CD4-positive, alpha-beta memory T cell (primary cell): Measurements from ENCODE around the gene PRLH. TPM values are rescaled to one million over a fixed set of nuclear protein-coding genes. Genes with fewer than 3 reads are reported as not detected.

Source experiments
- CTCF ChIA-PET: fragments of 350-600 bp; sonication (Branson Sonifier 250); formaldehyde crosslinking; loops from one replicate; lab custom pipeline; 2021; ENCODE audit warnings: inconsistent platforms; ENCODE audit not compliant: partially characterized antibody; lab: Charles Lee
- POLR2A ChIA-PET: fragments of 350-600 bp; sonication (Branson Sonifier 250); formaldehyde crosslinking; loops from one replicate; lab custom pipeline; 2021; ENCODE audit not compliant: partially characterized antibody; lab: Charles Lee
- DNase-seq, 5 donors: peaks; one replicate each; pipeline versions ENCODE4 v3.0.0 to v3.0.0-alpha.2; 2020 to 2022; ENCODE audit warnings: mixed read lengths in 1 of 5
- H3K27ac ChIP-seq: one replicate; pipeline ENCODE4 v1.7.0; 2013; ENCODE audit warnings: low read depth, low read length
- H3K27me3 ChIP-seq: 2 replicates; pipeline ENCODE4 v1.7.0; 2013; ENCODE audit warnings: mild to moderate bottlenecking, low read length, moderate library complexity; ENCODE audit not compliant: insufficient read depth
- H3K36me3 ChIP-seq: 2 replicates; pipeline ENCODE4 v1.7.0; 2013; ENCODE audit warnings: mild to moderate bottlenecking, low read length, moderate library complexity; ENCODE audit not compliant: insufficient read depth
- H3K4me1 ChIP-seq: 2 replicates; pipeline ENCODE4 v1.7.0; 2013; ENCODE audit warnings: mild to moderate bottlenecking, low read length, moderate library complexity; ENCODE audit not compliant: insufficient read depth
- H3K4me3 ChIP-seq, 2 donors: one replicate each; pipeline ENCODE4 v1.7.0; 2013; ENCODE audit warnings: low read length in 2 of 2, mild to moderate bottlenecking in 1 of 2
- H3K9me3 ChIP-seq, 2 donors: one replicate each; pipeline ENCODE4 v1.7.0; 2013; ENCODE audit warnings: low read length in 2 of 2, control low read depth in 1 of 2; ENCODE audit not compliant: control insufficient read depth in 1 of 2
- H3K27ac Mint-ChIP-seq, 7 donors: one replicate each; pipeline ENCODE4 v1.8.0; 2020 to 2021; ENCODE audit warnings: mixed read lengths in 7 of 7, mild to moderate bottlenecking in 6 of 7, inconsistent platforms in 3 of 7, moderate library complexity in 3 of 7
- H3K27me3 Mint-ChIP-seq, 2 donors: one replicate each; pipeline ENCODE4 v1.8.0; 2020 to 2021; ENCODE audit warnings: mixed read lengths in 2 of 2
- H3K36me3 Mint-ChIP-seq, 2 donors: one replicate each; pipeline ENCODE4 v1.8.0; 2020 to 2021; ENCODE audit warnings: mixed read lengths in 2 of 2, inconsistent platforms in 1 of 2, mild to moderate bottlenecking in 1 of 2
- H3K4me1 Mint-ChIP-seq, 4 donors: one replicate each; pipeline ENCODE4 v1.8.0; 2020 to 2021; ENCODE audit warnings: mixed read lengths in 4 of 4, mild to moderate bottlenecking in 1 of 4
- H3K4me3 Mint-ChIP-seq, 8 donors: one replicate each; pipeline ENCODE4 v1.8.0; 2020 to 2021; ENCODE audit warnings: mixed read lengths in 8 of 8, mild to moderate bottlenecking in 7 of 8, moderate library complexity in 6 of 8, inconsistent platforms in 3 of 8
- H3K9me3 Mint-ChIP-seq, 8 donors: one replicate each; pipeline ENCODE4 v1.8.0; 2020 to 2021; ENCODE audit warnings: mixed read lengths in 8 of 8, mild to moderate bottlenecking in 5 of 8, inconsistent platforms in 3 of 8, moderate library complexity in 1 of 8
- intact Hi-C: fragments of 100-400 bp; cut with micrococcal nuclease; formaldehyde crosslinking; loops from one replicate; pipeline ENCODE4 v1.15.1; 2023
- polyA plus RNA-seq, 2 donors: library from polyadenylated mRNA; unstranded; fragments of 300-500 nt; fragmentation: Illumina TruSeq; gene quantifications; one replicate each; pipeline ENCODE4 v1.2.3, GENCODE V29; 2021
- total RNA-seq, 2 experiments: library from RNA; stranded (reverse); gene quantifications; one replicate each; pipeline ENCODE4 v1.2.3, GENCODE V29; 2021

The PRLH gene
- total and polyA plus RNA-seq, 4 experiments from 2014 or later = not detected

GRCh38 chr2:237571551-237571950 is 5.2 kb downstream of the PRLH start:
- Mint-ChIP-seq H3K36me3 (no peaks in the 10 kb centered on the region), H3K4me3 (no peak overlapping the region), H3K27ac (no peak overlapping the region), H3K9me3 (peaks cover 0 to 4% (median 0%) of the 10 kb centered on the region in 8 donors), H3K27me3 (peaks cover 3 to 4% of the 10 kb centered on the region in 2 donors), H3K4me1 (peaks cover 0 to 4% (median 3%) of the 10 kb centered on the region in 4 donors)
- DNase-seq = no peak
- Histone ChIP-seq H3K4me1 (no peaks in the 10 kb centered on the region), H3K27me3 (no peaks in the 10 kb centered on the region), H3K27ac (no peak overlapping the region), H3K36me3 (no peaks in the 10 kb centered on the region), H3K9me3 (no peaks in the 10 kb centered on the region), H3K4me3 (no peak overlapping the region)
- ChIA-PET CTCF (interaction anchor here (0.7 to 4.9 kb wide), 31 partner anchors 9 to 452 kb away, joined by 3 to 158 read pairs (median 5); partner anchors contain the start of gene RAB17), POLR2A (interaction anchor here (0.7 kb wide), 1 partner anchor 486 kb away, joined by 3 read pairs; the partner anchor contains the start of gene COPS8)
- intact Hi-C loops = loop anchor here (5.0 to 10.0 kb wide), 2 partner anchors 1059 to 1227 kb away; no protein-coding TSS in a partner anchor

GRCh38 chr2:237572021-237572741 is 5.8 kb downstream of the PRLH start:
- peaks cover 0 to 4% (median 0%) of the 10 kb centered on the region in 8 donors for H3K9me3 Mint-ChIP-seq
- ChIA-PET CTCF (interaction anchor here (0.7 to 4.9 kb wide), 35 partner anchors 9 to 487 kb away, joined by 3 to 158 read pairs (median 5); partner anchors contain the start of genes COPS8 and RAB17), POLR2A (interaction anchor here (0.7 kb wide), 1 partner anchor 486 kb away, joined by 3 read pairs; the partner anchor contains the start of gene COPS8)
- no peaks in the 10 kb centered on the region for H3K36me3 ChIP-seq
- no peaks in the 10 kb centered on the region for H3K4me1 ChIP-seq
- no peaks in the 10 kb centered on the region for H3K36me3 Mint-ChIP-seq
- H3K27me3 ChIP-seq = no peaks in the 10 kb centered on the region
- peak overlapping the region in 1 of 7 donors; percentile 53 for H3K27ac Mint-ChIP-seq
- H3K4me3 Mint-ChIP-seq = no peak overlapping the region
- DNase-seq = peak; percentile 73 to 80 (median 77)
- intact Hi-C loops = loop anchor here (1.0 to 10.0 kb wide), 3 partner anchors 60 to 1227 kb away; no protein-coding TSS in a partner anchor
- peaks cover 4 to 6% of the 10 kb centered on the region in 2 donors for H3K27me3 Mint-ChIP-seq
- peaks cover 0 to 6% (median 3%) of the 10 kb centered on the region in 4 donors for H3K4me1 Mint-ChIP-seq
- H3K4me3 ChIP-seq = no peak overlapping the region
- no peak overlapping the region for H3K27ac ChIP-seq
- H3K9me3 ChIP-seq = no peaks in the 10 kb centered on the region

- Histone ChIP-seq H3K9me3 (no peaks in the 10 kb centered on the region), H3K36me3 (no peaks in the 10 kb centered on the region), H3K4me1 (no peaks in the 10 kb centered on the region), H3K4me3 (no peak overlapping the region), H3K27me3 (no peaks in the 10 kb centered on the region), H3K27ac (no peak overlapping the region)
- Mint-ChIP-seq H3K4me1 (peaks cover 0 to 6% (median 3%) of the 10 kb centered on the region in 4 donors), H3K4me3 (no peak overlapping the region), H3K36me3 (no peaks in the 10 kb centered on the region), H3K27me3 (peaks cover 1 to 6% of the 10 kb centered on the region in 2 donors), H3K9me3 (peaks cover 0 to 4% (median 0%) of the 10 kb centered on the region in 8 donors), H3K27ac (no peak overlapping the region)
- intact Hi-C loops = loop anchor here (1.0 to 10.0 kb wide), 3 partner anchors 60 to 1228 kb away; no protein-coding TSS in a partner anchor
- DNase-seq = no peak
- POLR2A ChIA-PET = no interaction called here
- CTCF ChIA-PET = interaction anchor here (0.7 to 4.9 kb wide), 29 partner anchors 8 to 1807 kb away, joined by 3 to 158 read pairs (median 5); partner anchors contain the start of genes COPS8 and RAB17
Measured at GRCh38 chr2:237572742-237573101, 6.3 kb downstream of the PRLH start.

DNA sequence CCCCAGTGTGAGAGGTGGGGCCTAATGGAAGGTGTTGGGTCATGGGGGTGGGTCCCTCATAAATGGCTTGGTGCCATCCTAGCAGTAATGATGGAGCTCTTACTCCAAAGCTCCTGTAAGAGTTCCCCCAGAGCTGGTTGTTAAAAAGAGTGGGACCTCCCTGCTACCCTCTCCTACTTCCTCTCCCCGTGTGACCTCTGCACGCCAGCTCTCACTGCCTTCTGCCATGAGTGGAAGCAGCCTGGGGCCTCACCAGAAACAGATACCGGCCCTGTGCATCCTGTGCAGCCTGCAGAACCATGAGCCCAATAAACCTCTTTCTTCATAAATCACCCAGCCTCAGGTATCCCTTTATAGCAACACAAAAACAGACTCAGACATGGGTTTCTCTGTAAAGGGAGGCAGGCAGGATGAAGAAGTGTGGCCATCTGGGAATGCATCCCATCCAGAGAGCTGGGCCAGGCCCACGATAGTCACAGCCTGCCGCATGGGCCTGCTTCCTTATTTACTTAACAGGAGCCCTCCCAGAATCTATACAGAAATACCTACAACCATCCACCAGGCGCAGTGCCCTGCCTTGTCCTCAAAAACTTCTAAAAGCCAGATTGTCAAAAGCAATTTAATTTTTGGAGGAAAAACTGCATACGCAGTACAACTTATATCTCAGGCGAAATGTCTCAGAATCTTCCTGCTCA is 7.5 kb downstream of the PRLH start:
- Histone ChIP-seq H3K4me1 (no peaks in the 10 kb centered on the region), H3K27me3 (no peaks in the 10 kb centered on the region), H3K36me3 (no peaks in the 10 kb centered on the region), H3K9me3 (no peaks in the 10 kb centered on the region), H3K4me3 (no peak overlapping the region), H3K27ac (no peak overlapping the region)
- ChIA-PET CTCF (interaction anchor here (1.0 to 4.9 kb wide), 7 partner anchors 12 to 1808 kb away, joined by 3 to 158 read pairs (median 4); no protein-coding TSS in a partner anchor), POLR2A (no interaction called here)
- intact Hi-C loops = loop anchor here (5.0 to 10.0 kb wide), 2 partner anchors 1062 to 1229 kb away; no protein-coding TSS in a partner anchor
- no peaks in the 10 kb centered on the region for H3K36me3 Mint-ChIP-seq
- H3K9me3 Mint-ChIP-seq = peaks cover 0 to 2% (median 0%) of the 10 kb centered on the region in 8 donors
- peaks cover 0 to 6% (median 3%) of the 10 kb centered on the region in 4 donors for H3K4me1 Mint-ChIP-seq
- H3K27me3 Mint-ChIP-seq = peaks cover 0 to 6% of the 10 kb centered on the region in 2 donors
- DNase-seq = no peak
- no peak overlapping the region for H3K27ac Mint-ChIP-seq
- H3K4me3 Mint-ChIP-seq = no peak overlapping the region

DNA sequence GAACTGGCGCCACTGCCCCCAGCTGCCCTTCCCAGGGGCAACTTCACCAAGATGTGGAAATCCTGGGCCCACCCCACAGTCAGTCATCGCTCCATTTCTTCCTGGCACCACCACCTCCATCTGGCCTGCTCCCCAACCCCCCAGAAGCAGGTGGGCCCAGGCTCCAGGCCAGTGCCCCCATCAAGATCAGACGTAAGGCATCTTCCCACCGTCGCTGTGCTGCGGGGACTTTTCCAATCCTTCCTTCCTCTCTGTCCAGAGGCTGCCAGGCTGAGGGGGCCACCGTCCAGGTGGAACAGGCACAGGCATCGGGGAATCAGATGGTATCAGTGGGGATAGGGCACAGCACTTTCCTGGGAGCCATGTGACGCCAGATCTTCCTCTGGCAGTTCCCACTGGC is 8.1 kb downstream of the PRLH start:
- POLR2A ChIA-PET = no interaction called here
- Mint-ChIP-seq H3K4me1 (peaks cover 0 to 6% (median 3%) of the 10 kb centered on the region in 4 donors), H3K36me3 (no peaks in the 10 kb centered on the region), H3K27me3 (peaks cover 0 to 6% of the 10 kb centered on the region in 2 donors), H3K9me3 (no peaks in the 10 kb centered on the region), H3K4me3 (no peak overlapping the region), H3K27ac (no peak overlapping the region)
- H3K36me3 ChIP-seq = no peaks in the 10 kb centered on the region
- no peak overlapping the region for H3K4me3 ChIP-seq
- no peaks in the 10 kb centered on the region for H3K9me3 ChIP-seq
- H3K27me3 ChIP-seq = no peaks in the 10 kb centered on the region
- no peak for DNase-seq
- CTCF ChIA-PET = interaction anchor here (1.0 to 4.9 kb wide), 5 partner anchors 13 to 420 kb away, joined by 3 to 158 read pairs (median 4); no protein-coding TSS in a partner anchor
- no peaks in the 10 kb centered on the region for H3K4me1 ChIP-seq
- no peak overlapping the region for H3K27ac ChIP-seq
- intact Hi-C loops = loop anchor here (5.0 to 10.0 kb wide), 2 partner anchors 1062 to 1230 kb away; no protein-coding TSS in a partner anchor

- no peaks in the 10 kb centered on the region for H3K27me3 ChIP-seq
- Mint-ChIP-seq H3K27ac (no peak overlapping the region), H3K27me3 (peaks cover 0 to 6% of the 10 kb centered on the region in 2 donors), H3K36me3 (no peaks in the 10 kb centered on the region), H3K4me1 (peaks cover 0 to 6% (median 3%) of the 10 kb centered on the region in 4 donors), H3K9me3 (no peaks in the 10 kb centered on the region), H3K4me3 (no peak overlapping the region)
- intact Hi-C loops = loop anchor here (5.0 to 10.0 kb wide), 3 partner anchors 572 to 1230 kb away; no protein-coding TSS in a partner anchor
- DNase-seq = no peak
- H3K9me3 ChIP-seq = no peaks in the 10 kb centered on the region
- ChIA-PET POLR2A (no interaction called here), CTCF (interaction anchor here (1.2 to 1.7 kb wide), 2 partner anchors 13 to 62 kb away, joined by 3 to 11 read pairs; no protein-coding TSS in a partner anchor)
- H3K36me3 ChIP-seq = no peaks in the 10 kb centered on the region
- H3K27ac ChIP-seq = no peak overlapping the region
- no peak overlapping the region for H3K4me3 ChIP-seq
- no peaks in the 10 kb centered on the region for H3K4me1 ChIP-seq
Measured at GRCh38 chr2:237574894-237575868, 8.8 kb downstream of the PRLH start.
